NB4 (cell line): ENCODE data around the gene MED15.

ENCODE experiments used
- MYC ChIP-seq: IDR thresholded peaks from 2 replicates; pipeline ENCODE4 v1.6.1; 2011; ENCODE audit warnings: low read depth, low read length
- TF ChIP-seq, protein P1 (sequence below): IDR thresholded peaks from one replicate; pipeline ENCODE4 v1.5.1; 2012; ENCODE audit warnings: low read depth, low read length

GRCh38 chr22:20629401-20629800 is 122.0 kb downstream of the MED15 start:
- TF ChIP-seq, protein P1, sequence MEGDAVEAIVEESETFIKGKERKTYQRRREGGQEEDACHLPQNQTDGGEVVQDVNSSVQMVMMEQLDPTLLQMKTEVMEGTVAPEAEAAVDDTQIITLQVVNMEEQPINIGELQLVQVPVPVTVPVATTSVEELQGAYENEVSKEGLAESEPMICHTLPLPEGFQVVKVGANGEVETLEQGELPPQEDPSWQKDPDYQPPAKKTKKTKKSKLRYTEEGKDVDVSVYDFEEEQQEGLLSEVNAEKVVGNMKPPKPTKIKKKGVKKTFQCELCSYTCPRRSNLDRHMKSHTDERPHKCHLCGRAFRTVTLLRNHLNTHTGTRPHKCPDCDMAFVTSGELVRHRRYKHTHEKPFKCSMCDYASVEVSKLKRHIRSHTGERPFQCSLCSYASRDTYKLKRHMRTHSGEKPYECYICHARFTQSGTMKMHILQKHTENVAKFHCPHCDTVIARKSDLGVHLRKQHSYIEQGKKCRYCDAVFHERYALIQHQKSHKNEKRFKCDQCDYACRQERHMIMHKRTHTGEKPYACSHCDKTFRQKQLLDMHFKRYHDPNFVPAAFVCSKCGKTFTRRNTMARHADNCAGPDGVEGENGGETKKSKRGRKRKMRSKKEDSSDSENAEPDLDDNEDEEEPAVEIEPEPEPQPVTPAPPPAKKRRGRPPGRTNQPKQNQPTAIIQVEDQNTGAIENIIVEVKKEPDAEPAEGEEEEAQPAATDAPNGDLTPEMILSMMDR: no peak
- no peak for TF ChIP-seq MYC
